GM11168 (cell line): ENCODE measurements around the gene CDC34.

ENCODE experiments used
- in situ Hi-C: fragments of 300-500 bp; cut with MboI; formaldehyde crosslinking; loops from one replicate; pipeline ENCODE4 v1.12.0; 2022; ENCODE audit warnings: low sequenced_read_pairs; ENCODE audit not compliant: unreplicated experiment

The CDC34 gene

DNA sequence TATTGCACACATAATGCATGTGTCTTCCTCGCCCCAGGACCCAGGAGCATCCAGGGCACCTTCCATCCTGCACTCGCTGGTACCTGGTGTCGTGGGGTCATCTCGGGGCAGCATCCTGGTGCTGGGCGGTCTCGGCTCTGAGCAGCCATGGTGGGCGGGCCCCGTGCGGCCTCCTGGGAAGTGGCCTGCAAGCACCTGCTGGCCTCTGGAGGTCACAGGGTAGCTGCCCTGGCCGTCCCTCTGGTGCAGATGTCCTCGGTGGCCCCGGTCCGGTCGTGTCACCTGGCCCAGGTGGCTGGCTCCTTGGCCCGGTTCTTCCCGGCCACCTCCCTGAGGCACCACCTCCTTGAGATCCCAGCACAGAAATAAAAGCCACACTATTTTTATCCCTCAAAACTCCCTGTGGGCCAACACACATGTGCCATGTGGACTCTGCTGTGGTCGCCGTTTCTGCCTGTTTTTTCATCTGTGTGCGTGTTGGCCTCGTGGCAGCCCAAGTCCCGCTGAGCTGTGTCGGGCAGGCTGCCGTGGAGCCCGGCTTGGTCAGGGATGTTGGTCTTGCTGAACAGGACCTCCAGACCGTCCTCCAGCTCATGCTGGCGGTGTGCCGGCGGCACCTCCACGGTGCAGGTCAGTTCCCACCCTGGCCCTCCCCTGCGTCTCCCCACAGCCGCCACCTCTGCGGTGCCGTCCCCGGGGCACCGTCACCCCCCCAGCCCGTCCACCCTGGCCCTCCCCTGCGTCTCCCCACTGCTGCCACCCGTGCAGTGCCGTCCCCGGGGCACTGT is 7.3 kb downstream of the CDC34 start:
- in situ Hi-C loops: no loop called here

DNA sequence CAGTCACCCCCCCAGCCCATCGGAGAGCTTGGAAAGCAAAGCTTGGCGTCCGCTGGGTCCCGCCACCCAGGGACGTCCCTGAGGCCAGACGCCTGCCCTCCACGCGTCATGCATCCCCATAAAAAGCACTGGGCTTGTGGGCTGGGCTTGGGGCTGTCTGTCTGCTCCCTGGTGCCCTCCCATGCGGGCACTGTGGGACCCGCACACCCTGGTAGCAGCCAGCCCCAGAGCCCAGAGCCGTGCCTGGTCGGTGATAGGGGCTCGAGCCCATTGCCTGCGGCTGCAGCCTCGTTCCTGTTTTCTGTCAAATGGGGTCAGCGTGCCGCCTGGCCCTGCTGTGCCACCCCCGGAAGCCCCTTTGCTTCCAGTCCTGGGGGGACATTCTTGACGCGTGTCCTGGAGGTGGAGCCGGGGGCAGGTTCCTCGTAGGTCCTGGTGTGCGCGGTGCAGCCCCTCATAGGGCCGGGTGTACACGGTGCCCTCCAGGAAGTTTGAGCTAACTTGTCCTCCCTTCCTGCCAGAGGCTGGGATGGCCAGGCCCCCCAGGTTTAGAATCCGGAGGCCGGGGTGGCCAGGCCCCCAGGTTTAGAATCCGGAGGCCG is 8.0 kb downstream of the CDC34 start:
- in situ Hi-C loops: no loop called here

- in situ Hi-C loops: no loop called here
Measured at GRCh38 chr19:540867-541637, 9.5 kb downstream of the CDC34 start.

DNA sequence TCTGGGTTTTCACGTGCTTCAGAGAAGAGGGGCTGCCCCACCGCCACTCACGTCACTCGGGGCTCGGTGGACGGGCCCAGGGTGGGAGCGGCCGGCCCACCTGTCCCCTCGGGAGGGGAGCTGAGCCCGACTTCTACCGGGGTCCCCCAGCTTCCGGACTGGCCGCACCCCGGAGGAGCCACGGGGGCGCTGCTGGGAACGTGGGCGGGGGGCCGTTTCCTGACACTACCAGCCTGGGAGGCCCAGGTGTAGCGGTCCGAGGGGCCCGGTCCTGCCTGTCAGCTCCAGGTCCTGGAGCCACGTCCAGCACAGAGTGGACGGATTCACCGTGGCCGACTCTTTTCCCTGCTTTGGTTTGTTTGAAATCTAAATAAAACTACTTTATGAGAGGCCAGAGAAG is 10.1 kb downstream of the CDC34 start:
- in situ Hi-C loops: no loop called here

- in situ Hi-C loops: no loop called here
Measured at GRCh38 chr19:542173-542866, 10.8 kb downstream of the CDC34 start.

DNA sequence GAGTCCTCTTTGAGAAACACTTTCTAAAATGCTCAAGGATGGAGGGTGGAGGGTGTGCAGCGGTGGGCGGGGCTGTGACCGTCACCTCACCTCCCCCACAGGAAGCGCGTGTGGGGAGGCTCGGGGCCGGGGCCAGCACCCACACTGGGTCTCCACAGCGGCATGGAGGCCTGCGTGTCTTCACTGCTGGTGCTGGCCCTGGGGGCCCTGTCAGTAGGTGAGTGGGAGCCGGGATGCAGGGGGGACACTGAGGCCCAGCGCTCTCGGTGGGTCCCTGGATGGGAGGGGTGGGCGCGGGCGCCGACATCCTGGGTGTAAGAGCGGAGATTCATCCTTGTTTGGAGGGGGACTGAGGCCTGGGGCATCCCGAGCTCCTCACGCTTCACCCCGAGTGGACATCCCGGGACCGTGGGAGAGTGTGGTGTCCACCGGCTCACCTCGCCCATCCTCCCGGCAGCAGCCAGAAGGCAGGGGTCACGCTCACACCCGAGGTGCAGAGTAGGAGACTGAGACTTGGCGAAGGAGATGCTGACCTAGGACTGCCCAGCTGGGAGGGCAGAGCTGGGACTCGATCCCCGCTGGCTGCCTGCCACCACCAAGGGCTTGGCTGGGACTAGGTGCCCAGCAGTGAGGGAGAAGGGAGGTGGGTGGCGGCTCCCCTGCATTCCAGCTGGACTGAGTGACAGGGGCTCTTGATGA is 12.5 kb downstream of the CDC34 start, which contains the start of gene GZMM:
Gene GZMM (plus strand): TSS at position 144 of the 699 bp plus-strand sequence. CDS start 19 bp downstream, at position 163.
- in situ Hi-C loops: no loop called here

DNA sequence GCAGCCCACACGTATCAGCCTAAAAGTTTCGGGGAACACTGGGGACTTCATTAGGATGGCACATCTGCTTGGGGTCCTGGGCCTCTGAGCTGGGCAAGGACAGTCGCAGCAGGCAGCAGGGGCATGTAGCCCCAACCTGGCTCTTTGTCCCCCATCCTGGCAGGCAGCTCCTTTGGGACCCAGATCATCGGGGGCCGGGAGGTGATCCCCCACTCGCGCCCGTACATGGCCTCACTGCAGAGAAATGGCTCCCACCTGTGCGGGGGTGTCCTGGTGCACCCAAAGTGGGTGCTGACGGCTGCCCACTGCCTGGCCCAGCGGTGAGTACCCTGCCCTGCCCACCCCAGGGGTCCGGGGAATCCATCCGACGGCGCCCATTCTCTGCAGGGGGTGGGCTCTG is 15.6 kb downstream of the CDC34 start:
- in situ Hi-C loops: no loop called here

- in situ Hi-C loops: no loop called here
Measured at GRCh38 chr19:547836-548720, 16.5 kb downstream of the CDC34 start.

DNA sequence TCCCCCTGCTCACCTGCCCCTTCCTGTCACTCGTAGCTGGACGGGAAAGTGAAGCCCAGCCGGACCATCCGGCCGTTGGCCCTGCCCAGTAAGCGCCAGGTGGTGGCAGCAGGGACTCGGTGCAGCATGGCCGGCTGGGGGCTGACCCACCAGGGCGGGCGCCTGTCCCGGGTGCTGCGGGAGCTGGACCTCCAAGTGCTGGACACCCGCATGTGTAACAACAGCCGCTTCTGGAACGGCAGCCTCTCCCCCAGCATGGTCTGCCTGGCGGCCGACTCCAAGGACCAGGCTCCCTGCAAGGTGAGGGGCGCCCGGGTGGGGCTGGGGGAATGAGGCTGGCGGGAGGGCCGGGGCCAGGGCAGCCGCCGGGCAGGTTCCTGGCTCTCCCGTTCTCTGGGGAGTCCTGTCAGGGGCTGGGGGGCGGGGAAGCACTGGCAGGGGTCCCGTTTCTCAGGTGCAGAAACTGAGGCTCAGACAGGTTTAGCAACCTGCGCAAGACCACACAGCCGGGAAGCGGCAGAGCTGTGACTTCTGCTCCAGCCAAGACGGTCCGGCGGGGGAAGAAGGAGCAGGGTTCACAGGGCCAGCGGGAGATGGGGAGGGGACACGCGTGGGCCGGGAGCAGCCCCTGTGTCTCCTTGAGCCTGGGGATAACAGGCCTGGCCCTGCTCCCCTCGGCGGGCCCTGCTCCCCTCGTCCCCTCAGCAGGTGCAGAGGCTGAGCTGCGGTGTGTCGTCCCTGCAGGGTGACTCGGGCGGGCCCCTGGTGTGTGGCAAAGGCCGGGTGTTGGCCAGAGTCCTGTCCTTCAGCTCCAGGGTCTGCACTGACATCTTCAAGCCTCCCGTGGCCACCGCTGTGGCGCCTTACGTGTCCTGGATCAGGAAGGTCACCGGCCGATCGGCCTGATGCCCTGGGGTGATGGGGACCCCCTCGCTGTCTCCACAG is 17.6 kb downstream of the CDC34 start:
- in situ Hi-C loops: no loop called here

GRCh38 chr19:554817-555216 is 23.3 kb downstream of the CDC34 start:
- in situ Hi-C loops: no loop called here

GRCh38 chr19:555474-555808 is 23.9 kb downstream of the CDC34 start:
- in situ Hi-C loops: no loop called here

DNA sequence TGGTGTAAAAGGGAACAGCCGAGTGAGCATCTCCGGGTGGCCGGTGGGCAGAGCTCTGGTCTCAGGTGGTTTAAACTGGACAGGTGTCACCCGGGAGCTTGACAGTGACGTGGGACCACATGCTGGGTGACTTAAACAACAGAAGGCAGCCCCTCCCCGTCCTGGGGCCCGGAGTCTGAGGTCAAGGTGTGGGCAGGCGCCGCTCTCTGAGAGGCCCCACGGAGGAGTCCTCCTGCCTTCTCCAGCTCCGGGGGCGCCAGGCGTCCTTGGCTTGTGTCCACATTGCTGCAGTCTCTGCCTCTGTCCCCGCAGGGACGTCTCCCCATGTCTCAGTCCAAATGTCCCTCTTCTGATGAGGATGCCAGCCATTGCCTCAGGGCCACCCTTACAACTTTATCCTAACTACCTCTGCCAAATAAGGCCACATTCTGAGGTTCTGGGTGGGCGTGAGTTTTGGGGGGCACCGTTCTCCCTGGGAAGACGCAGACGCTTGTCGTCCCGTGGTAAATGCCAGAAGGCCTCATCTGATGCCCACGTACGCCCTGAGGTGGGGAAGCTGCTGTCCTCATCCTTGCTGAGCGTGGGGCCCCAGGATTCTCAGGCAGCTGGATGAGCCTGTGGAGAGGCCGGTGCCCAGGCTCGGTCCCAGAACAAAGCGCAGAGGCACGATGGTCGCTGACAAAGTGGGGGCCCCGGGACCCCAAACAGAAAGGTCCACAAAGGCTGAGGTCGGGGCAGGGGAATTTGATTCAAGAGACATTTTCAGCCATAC is 25.2 kb downstream of the CDC34 start:
- in situ Hi-C loops: no loop called here

GRCh38 chr19:558770-559439 is 27.3 kb downstream of the CDC34 start:
- in situ Hi-C loops: no loop called here

GRCh38 chr19:560121-560520 is 28.6 kb downstream of the CDC34 start:
- in situ Hi-C loops: no loop called here

GRCh38 chr19:566403-566802 is 34.8 kb downstream of the CDC34 start:
- in situ Hi-C loops: no loop called here

GRCh38 chr19:566844-567243 is 35.3 kb downstream of the CDC34 start:
- in situ Hi-C loops: no loop called here
